ENCODE results near the gene TBC1D8B.

Gene TBC1D8B

GRCh38 chrX:106899276-106899675, 96.8 kb downstream of the TBC1D8B start:
- no peak for DNase-seq

- DNase-seq: no peak
These were observed 97.4 kb downstream of the TBC1D8B start for GRCh38 chrX:106899841-106900240.

- DNase-seq: no peak
These were observed 98.9 kb downstream of the TBC1D8B start for GRCh38 chrX:106901341-106901740.

GRCh38 chrX:106901781-106902219, 99.3 kb downstream of the TBC1D8B start:
- no peak for DNase-seq

GRCh38 chrX:106902684-106903083, 100.2 kb downstream of the TBC1D8B start:
- DNase-seq: no peak

GRCh38 chrX:106903291-106903824, 100.9 kb downstream of the TBC1D8B start, which contains the start of gene RIPPLY1:
Gene RIPPLY1 (minus strand): TSS chrX:106903341. CDS start chrX:106903287, 54 bp downstream.
- no peak for DNase-seq

GRCh38 chrX:106903856-106904528, 101.5 kb downstream of the TBC1D8B start:
- DNase-seq: no peak

GRCh38 chrX:106905064-106905708, 102.7 kb downstream of the TBC1D8B start:
- no peak for DNase-seq

- DNase-seq: no peak
These were observed 103.9 kb downstream of the TBC1D8B start for GRCh38 chrX:106906361-106906760.

GRCh38 chrX:106912864-106913263, 110.4 kb downstream of the TBC1D8B start:
- no peak for DNase-seq

GRCh38 chrX:106917830-106918500, 115.5 kb downstream of the TBC1D8B start:
- DNase-seq: no peak

GRCh38 chrX:106919932-106920452, 117.5 kb downstream of the TBC1D8B start, which contains the start of gene CLDN2:
Gene CLDN2 (plus strand): TSS chrX:106920402. CDS start chrX:106928229, 7,827 bp downstream.
- DNase-seq: no peak

- DNase-seq: no peak
These were observed 119.2 kb downstream of the TBC1D8B start for GRCh38 chrX:106921637-106922036.

All from suppressor macrophage treated with lipopolysaccharide for 1 hour (primary cell).